Medulla oblongata (tissue), 1 donor: ENCODE measurements around the gene CREBL2.
"Not testable (repeated sequence)": the region's sequence is repeated elsewhere in the genome, so short reads cannot be mapped to it uniquely, and the experiment has no call there.

Experiments used
- DNase-seq: peaks from one replicate; pipeline ENCODE4 v3.0.0-alpha.2; 2015; ENCODE audit errors: extremely low spot score

The CREBL2 gene

GRCh38 chr12:12636641-12637040 is 25.0 kb downstream of the CREBL2 start:
- DNase-seq = no peak

- DNase-seq = not testable (repeated sequence)
Measured at GRCh38 chr12:12639995-12640394, 28.3 kb downstream of the CREBL2 start.

- no peak for DNase-seq
Measured at GRCh38 chr12:12641650-12642049, 30.0 kb downstream of the CREBL2 start.

- no peak for DNase-seq
Measured at GRCh38 chr12:12642916-12643315, 31.2 kb downstream of the CREBL2 start.

- DNase-seq = no peak
Measured at GRCh38 chr12:12645485-12645884, 33.8 kb downstream of the CREBL2 start.

- not testable (repeated sequence) for DNase-seq
Measured at GRCh38 chr12:12645968-12646367, 34.3 kb downstream of the CREBL2 start.

GRCh38 chr12:12646483-12647072 is 34.9 kb downstream of the CREBL2 start:
- no peak for DNase-seq

GRCh38 chr12:12648284-12648683 is 36.6 kb downstream of the CREBL2 start:
- no peak for DNase-seq

- no peak for DNase-seq
Measured at GRCh38 chr12:12648951-12649650, 37.4 kb downstream of the CREBL2 start.

GRCh38 chr12:12651752-12652151 is 40.1 kb downstream of the CREBL2 start:
- DNase-seq = no peak

- not testable (repeated sequence) for DNase-seq
Measured at GRCh38 chr12:12652704-12653103, 41.0 kb downstream of the CREBL2 start.

- DNase-seq = no peak
Measured at GRCh38 chr12:12653922-12654321, 42.2 kb downstream of the CREBL2 start.

- no peak for DNase-seq
Measured at GRCh38 chr12:12654691-12655460, 43.2 kb downstream of the CREBL2 start.

- DNase-seq = no peak
Measured at GRCh38 chr12:12660201-12660600, 48.5 kb downstream of the CREBL2 start.

- no peak for DNase-seq
Measured at GRCh38 chr12:12661086-12661856, 49.6 kb downstream of the CREBL2 start.

- DNase-seq = no peak
Measured at GRCh38 chr12:12663644-12664294, 52.1 kb downstream of the CREBL2 start.

- no peak for DNase-seq
Measured at GRCh38 chr12:12665194-12665593, 53.5 kb downstream of the CREBL2 start.

- no peak for DNase-seq
Measured at GRCh38 chr12:12668005-12668404, 56.3 kb downstream of the CREBL2 start.

- no peak for DNase-seq
Measured at GRCh38 chr12:12669020-12669419, 57.3 kb downstream of the CREBL2 start.

- no peak for DNase-seq
Measured at GRCh38 chr12:12671850-12672660, 60.4 kb downstream of the CREBL2 start.

GRCh38 chr12:12673296-12673695 is 61.6 kb downstream of the CREBL2 start:
- no peak for DNase-seq
